NCI-H774 (cell line): ENCODE measurements around the gene MTG2.

Experiments
- DNase-seq: peaks from one replicate; lab custom pipeline; 2025; lab: John Stamatoyannopoulos, UW

Gene MTG2

GRCh38 chr20:62233684-62234083 is 50.9 kb downstream of the MTG2 start:
- no peak for DNase-seq

- no peak for DNase-seq
Measured at GRCh38 chr20:62234339-62234738, 51.5 kb downstream of the MTG2 start.

- no peak for DNase-seq
Measured at GRCh38 chr20:62235001-62235776, 52.4 kb downstream of the MTG2 start.

GRCh38 chr20:62235777-62236157 is 52.9 kb downstream of the MTG2 start:
- DNase-seq, result no peak

GRCh38 chr20:62236200-62236599 is 53.4 kb downstream of the MTG2 start:
- no peak for DNase-seq

- no peak for DNase-seq
Measured at GRCh38 chr20:62236766-62237513, 54.1 kb downstream of the MTG2 start.

- no peak for DNase-seq
Measured at GRCh38 chr20:62237514-62237800, 54.6 kb downstream of the MTG2 start.

GRCh38 chr20:62237801-62238568 is 55.2 kb downstream of the MTG2 start, which contains the start of gene OSBPL2:
TSS of gene OSBPL2 (plus strand) at chr20:62238521. CDS start at chr20:62256185, 17,664 bp downstream.
- peak; percentile 96 for DNase-seq

GRCh38 chr20:62238569-62239277 is 55.9 kb downstream of the MTG2 start:
- DNase-seq, result no peak

- no peak for DNase-seq
Measured at GRCh38 chr20:62239278-62239879, 56.6 kb downstream of the MTG2 start.

- DNase-seq, result no peak
Measured at GRCh38 chr20:62240020-62240685, 57.3 kb downstream of the MTG2 start.

- no peak for DNase-seq
Measured at GRCh38 chr20:62241506-62241905, 58.7 kb downstream of the MTG2 start.

- DNase-seq, result no peak
Measured at GRCh38 chr20:62242176-62242575, 59.3 kb downstream of the MTG2 start.

- DNase-seq, result no peak
Measured at GRCh38 chr20:62243106-62243505, 60.3 kb downstream of the MTG2 start.

- DNase-seq, result no peak
Measured at GRCh38 chr20:62243906-62244515, 61.2 kb downstream of the MTG2 start.

GRCh38 chr20:62244644-62245108 is 61.8 kb downstream of the MTG2 start:
- DNase-seq, result no peak

GRCh38 chr20:62245911-62246280 is 63.1 kb downstream of the MTG2 start:
- no peak for DNase-seq

- no peak for DNase-seq
Measured at GRCh38 chr20:62246431-62246830, 63.6 kb downstream of the MTG2 start.

GRCh38 chr20:62246872-62247652 is 64.2 kb downstream of the MTG2 start:
- DNase-seq, result no peak
